HG03135 (cell line): ENCODE measurements around the gene MALRD1.

Experiments
- ATAC-seq: cut with Tn5 transposase; IDR thresholded peaks from one replicate; pipeline ENCODE4 v1.9.1; 2021; ENCODE audit warnings: mild to moderate bottlenecking, moderate library complexity; ENCODE audit not compliant: unreplicated experiment

Gene MALRD1

GRCh38 chr10:19629567-19629966 lies 581.0 kb downstream of the MALRD1 start:
- ATAC-seq, result no peak

GRCh38 chr10:19634163-19634562 lies 585.6 kb downstream of the MALRD1 start:
- ATAC-seq, result no peak

- ATAC-seq, result no peak
Observed at GRCh38 chr10:19638182-19638895, 589.7 kb downstream of the MALRD1 start.

GRCh38 chr10:19638896-19639233 lies 590.3 kb downstream of the MALRD1 start:
- no peak for ATAC-seq

GRCh38 chr10:19640566-19641263 lies 592.1 kb downstream of the MALRD1 start:
- ATAC-seq, result no peak

GRCh38 chr10:19651549-19651948 lies 602.9 kb downstream of the MALRD1 start:
- no peak for ATAC-seq

GRCh38 chr10:19652750-19653149 lies 604.1 kb downstream of the MALRD1 start:
- no peak for ATAC-seq

- no peak for ATAC-seq
Observed at GRCh38 chr10:19653931-19654330, 605.3 kb downstream of the MALRD1 start.

GRCh38 chr10:19654576-19654975 lies 606.0 kb downstream of the MALRD1 start:
- no peak for ATAC-seq

GRCh38 chr10:19656420-19657042 lies 607.9 kb downstream of the MALRD1 start:
- ATAC-seq, result no peak

GRCh38 chr10:19658131-19658530 lies 609.5 kb downstream of the MALRD1 start:
- no peak for ATAC-seq

- no peak for ATAC-seq
Observed at GRCh38 chr10:19658622-19659233, 610.1 kb downstream of the MALRD1 start.

- ATAC-seq, result no peak
Observed at GRCh38 chr10:19659920-19660655, 611.5 kb downstream of the MALRD1 start.

- ATAC-seq, result no peak
Observed at GRCh38 chr10:19663344-19663743, 614.7 kb downstream of the MALRD1 start.

GRCh38 chr10:19668116-19668515 lies 619.5 kb downstream of the MALRD1 start:
- ATAC-seq, result no peak

GRCh38 chr10:19676063-19676462 lies 627.5 kb downstream of the MALRD1 start:
- no peak for ATAC-seq

- ATAC-seq, result no peak
Observed at GRCh38 chr10:19683356-19683755, 634.8 kb downstream of the MALRD1 start.

GRCh38 chr10:19683960-19684359 lies 635.4 kb downstream of the MALRD1 start:
- ATAC-seq, result no peak

GRCh38 chr10:19688344-19688743 lies 639.7 kb downstream of the MALRD1 start:
- ATAC-seq, result no peak

- no peak for ATAC-seq
Observed at GRCh38 chr10:19689231-19689630, 640.6 kb downstream of the MALRD1 start.

- no peak for ATAC-seq
Observed at GRCh38 chr10:19699299-19699698, 650.7 kb downstream of the MALRD1 start.
